Neural cell (in vitro differentiated cells): ENCODE data around the gene IGF1R.

Experiments
- CTCF ChIP-seq: fragments of 450-650 bp; IDR thresholded peaks from 2 replicates; pipeline ENCODE4 v1.5.1; 2014; ENCODE audit warnings: antibody characterized with exemption, mild to moderate bottlenecking, moderate library complexity; ENCODE audit not compliant: poor library complexity, severe bottlenecking
- EZH2 ChIP-seq: fragments of 200-600, 300-800 bp; shearing (Covaris generic), sonication (generic); IDR thresholded peaks from 2 replicates; pipeline ENCODE4 v1.6.1; 2014; ENCODE audit warnings: antibody characterized with exemption, low read length, borderline replicate concordance, mild to moderate bottlenecking; ENCODE audit not compliant: insufficient read depth, poor library complexity, severe bottlenecking
- POLR2AphosphoS5 ChIP-seq: IDR thresholded peaks from 2 replicates; pipeline ENCODE4 v1.6.1; 2012
- SMC3 ChIP-seq: fragments of 450-650 bp; conservative IDR thresholded peaks from 2 replicates; pipeline ENCODE4 v1.6.1; 2014; ENCODE audit warnings: antibody characterized with exemption, mild to moderate bottlenecking, moderate library complexity; ENCODE audit not compliant: poor library complexity
- TAF1 ChIP-seq: IDR thresholded peaks from 2 replicates; pipeline ENCODE4 v1.6.1; 2012; ENCODE audit warnings: low read depth
- TF ChIP-seq, protein P1 (sequence below): IDR thresholded peaks from 2 replicates; pipeline ENCODE4 v1.6.1; 2012; ENCODE audit warnings: borderline replicate concordance

- no peak for TF ChIP-seq EZH2
- no peak for TF ChIP-seq CTCF
- no peak for TF ChIP-seq SMC3
- TF ChIP-seq, protein P1, sequence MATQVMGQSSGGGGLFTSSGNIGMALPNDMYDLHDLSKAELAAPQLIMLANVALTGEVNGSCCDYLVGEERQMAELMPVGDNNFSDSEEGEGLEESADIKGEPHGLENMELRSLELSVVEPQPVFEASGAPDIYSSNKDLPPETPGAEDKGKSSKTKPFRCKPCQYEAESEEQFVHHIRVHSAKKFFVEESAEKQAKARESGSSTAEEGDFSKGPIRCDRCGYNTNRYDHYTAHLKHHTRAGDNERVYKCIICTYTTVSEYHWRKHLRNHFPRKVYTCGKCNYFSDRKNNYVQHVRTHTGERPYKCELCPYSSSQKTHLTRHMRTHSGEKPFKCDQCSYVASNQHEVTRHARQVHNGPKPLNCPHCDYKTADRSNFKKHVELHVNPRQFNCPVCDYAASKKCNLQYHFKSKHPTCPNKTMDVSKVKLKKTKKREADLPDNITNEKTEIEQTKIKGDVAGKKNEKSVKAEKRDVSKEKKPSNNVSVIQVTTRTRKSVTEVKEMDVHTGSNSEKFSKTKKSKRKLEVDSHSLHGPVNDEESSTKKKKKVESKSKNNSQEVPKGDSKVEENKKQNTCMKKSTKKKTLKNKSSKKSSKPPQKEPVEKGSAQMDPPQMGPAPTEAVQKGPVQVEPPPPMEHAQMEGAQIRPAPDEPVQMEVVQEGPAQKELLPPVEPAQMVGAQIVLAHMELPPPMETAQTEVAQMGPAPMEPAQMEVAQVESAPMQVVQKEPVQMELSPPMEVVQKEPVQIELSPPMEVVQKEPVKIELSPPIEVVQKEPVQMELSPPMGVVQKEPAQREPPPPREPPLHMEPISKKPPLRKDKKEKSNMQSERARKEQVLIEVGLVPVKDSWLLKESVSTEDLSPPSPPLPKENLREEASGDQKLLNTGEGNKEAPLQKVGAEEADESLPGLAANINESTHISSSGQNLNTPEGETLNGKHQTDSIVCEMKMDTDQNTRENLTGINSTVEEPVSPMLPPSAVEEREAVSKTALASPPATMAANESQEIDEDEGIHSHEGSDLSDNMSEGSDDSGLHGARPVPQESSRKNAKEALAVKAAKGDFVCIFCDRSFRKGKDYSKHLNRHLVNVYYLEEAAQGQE: no peak
- no peak for TF ChIP-seq POLR2AphosphoS5
- no peak for TF ChIP-seq TAF1
Observed at GRCh38 chr15:98965597-98965996, 317.3 kb downstream of the IGF1R start.
